Liver (tissue), 9 donors: Measurements from ENCODE around the gene TM9SF1. TPM values are rescaled to one million over a fixed set of nuclear protein-coding genes. Genes with fewer than 3 reads are reported as not detected.

Source experiments
- DNase-seq: peaks from one replicate; pipeline ENCODE4 v3.0.0-alpha.2; 2017; ENCODE audit warnings: low spot score
- H3K27ac ChIP-seq, 2 donors: one replicate each; pipeline ENCODE4 v1.7.0; 2013; ENCODE audit warnings: inconsistent platforms in 2 of 2, low read length in 2 of 2, control low read depth in 1 of 2, low read depth in 1 of 2, mild to moderate bottlenecking in 1 of 2
- H3K27me3 ChIP-seq, 4 donors: one replicate each; pipeline versions ENCODE4 v1.6.1 to v1.7.0; 2013; ENCODE audit warnings: low read length in 3 of 4, inconsistent platforms in 1 of 4, mild to moderate bottlenecking in 1 of 4, moderate library complexity in 1 of 4; ENCODE audit not compliant: control insufficient read depth in 4 of 4, insufficient read depth in 4 of 4
- H3K36me3 ChIP-seq, 4 donors: one replicate each; pipeline versions ENCODE4 v1.6.1 to v1.7.0; 2013; ENCODE audit warnings: low read length in 3 of 4, mild to moderate bottlenecking in 3 of 4, low read depth in 1 of 4, moderate library complexity in 1 of 4; ENCODE audit not compliant: control insufficient read depth in 4 of 4, insufficient read depth in 3 of 4
- H3K4me1 ChIP-seq, 4 donors: one replicate each; pipeline versions ENCODE4 v1.6.1 to v1.7.0; 2013; ENCODE audit warnings: low read length in 3 of 4, mild to moderate bottlenecking in 3 of 4, moderate library complexity in 1 of 4; ENCODE audit not compliant: control insufficient read depth in 4 of 4, insufficient read depth in 4 of 4
- H3K4me3 ChIP-seq, 3 donors: one replicate each; pipeline versions ENCODE4 v1.6.1 to v1.7.0; 2013; ENCODE audit warnings: low read length in 3 of 3, control low read depth in 1 of 3, low read depth in 1 of 3, mild to moderate bottlenecking in 1 of 3
- H3K9ac ChIP-seq, 2 donors: one replicate each; pipeline ENCODE4 v1.7.0; 2013; ENCODE audit warnings: low read length in 2 of 2, mild to moderate bottlenecking in 2 of 2, moderate library complexity in 2 of 2, control low read depth in 1 of 2, low read depth in 1 of 2
- H3K9me3 ChIP-seq, 4 donors: one replicate each; pipeline versions ENCODE4 v1.6.1 to v1.7.0; 2013; ENCODE audit warnings: low read length in 3 of 4; ENCODE audit not compliant: control insufficient read depth in 4 of 4
- ATF3 ChIP-seq: IDR thresholded peaks from 2 replicates; pipeline ENCODE4 v1.6.1; 2016; ENCODE audit warnings: antibody characterized with exemption
- EGR1 ChIP-seq, 2 donors: IDR thresholded peaks; 2 replicates each; pipeline ENCODE4 v1.6.1; 2016 to 2018; ENCODE audit warnings: antibody characterized with exemption in 2 of 2, low read depth in 2 of 2
- FOXA1 ChIP-seq: IDR thresholded peaks from 2 replicates; pipeline ENCODE4 v1.6.1; 2016; ENCODE audit warnings: antibody characterized with exemption
- FOXA2 ChIP-seq: IDR thresholded peaks from 2 replicates; pipeline ENCODE4 v1.6.1; 2016; ENCODE audit warnings: antibody characterized with exemption
- GABPA ChIP-seq, 2 donors: IDR thresholded peaks in 1 of 2; conservative IDR thresholded peaks in 1 of 2; 2 replicates each; pipeline ENCODE4 v1.6.1; 2016; ENCODE audit warnings: antibody characterized with exemption in 2 of 2, mild to moderate bottlenecking in 1 of 2, moderate library complexity in 1 of 2
- HNF4A ChIP-seq, 2 donors: conservative IDR thresholded peaks; 2 replicates each; pipeline ENCODE4 v1.6.1; 2016; ENCODE audit warnings: antibody characterized with exemption in 2 of 2, mild to moderate bottlenecking in 2 of 2
- HNF4G ChIP-seq: IDR thresholded peaks from 2 replicates; pipeline ENCODE4 v1.6.1; 2016; ENCODE audit warnings: antibody characterized with exemption
- JUND ChIP-seq, 2 donors: IDR thresholded peaks; 2 replicates each; pipeline ENCODE4 v1.6.1; 2016; ENCODE audit warnings: antibody characterized with exemption in 2 of 2
- NR2F2 ChIP-seq: IDR thresholded peaks from 2 replicates; pipeline ENCODE4 v1.6.1; 2016; ENCODE audit warnings: antibody characterized with exemption
- RAD21 ChIP-seq, 2 donors: IDR thresholded peaks; 2 replicates each; pipeline ENCODE4 v1.6.1; 2016; ENCODE audit warnings: antibody characterized with exemption in 2 of 2, mild to moderate bottlenecking in 2 of 2
- REST ChIP-seq: IDR thresholded peaks from 2 replicates; pipeline ENCODE4 v1.6.1; 2016; ENCODE audit warnings: antibody characterized with exemption, mild to moderate bottlenecking
- RXRA ChIP-seq, 2 donors: IDR thresholded peaks; 2 replicates each; pipeline ENCODE4 v1.6.1; 2017 to 2018; ENCODE audit warnings: antibody characterized with exemption in 2 of 2, mild to moderate bottlenecking in 1 of 2
- SP1 ChIP-seq: IDR thresholded peaks from 2 replicates; pipeline ENCODE4 v1.6.1; 2018; ENCODE audit warnings: antibody characterized with exemption, mild to moderate bottlenecking
- TAF1 ChIP-seq: conservative IDR thresholded peaks from 2 replicates; pipeline ENCODE4 v1.6.1; 2016; ENCODE audit warnings: antibody characterized with exemption, mild to moderate bottlenecking
- YY1 ChIP-seq: IDR thresholded peaks from 2 replicates; pipeline ENCODE4 v1.6.1; 2016; ENCODE audit warnings: antibody characterized with exemption, mild to moderate bottlenecking
- WGBS: extraction: QIAGEN DNeasy Blood & Tissue Kit; methylation state at CpG from one replicate; pipeline ENCODE4 v1.1.7; 2013; 5-methylcytosine and 5-hydroxymethylcytosine counted together
- polyA plus RNA-seq, 2 donors: library from polyadenylated mRNA; stranded (reverse) in 1 of 2; unstranded in 1 of 2; fragments of 200-250 nt in 1 of 2; fragments of >200 nt in 1 of 2; fragmentation: Nextera tagmentation in 1 of 2; extraction: Ambion mirVana in 1 of 2; gene quantifications; one replicate each; pipeline versions ENCODE4 v1.2.1 to v1.2.3, GENCODE V29; 2013 to 2015
- total RNA-seq, 2 donors: library from RNA; depleted of rRNA; stranded (reverse); fragments of >200 nt; gene quantifications; one replicate each; pipeline ENCODE4 v1.2.3, GENCODE V29; 2014
- TF ChIP-seq, protein P1 (sequence below): IDR thresholded peaks from 2 replicates; pipeline ENCODE4 v1.6.1; 2016; ENCODE audit warnings: antibody characterized with exemption
- donor health status: healthy.
- donor health status: healthy.
- donor health status: healthy.
- donor health status: healthy.
- donor health status: healthy.

TM9SF1 gene
- total and polyA plus RNA-seq, 4 donors: 27.5 to 76.2 (median 38.5) TPM

DNA sequence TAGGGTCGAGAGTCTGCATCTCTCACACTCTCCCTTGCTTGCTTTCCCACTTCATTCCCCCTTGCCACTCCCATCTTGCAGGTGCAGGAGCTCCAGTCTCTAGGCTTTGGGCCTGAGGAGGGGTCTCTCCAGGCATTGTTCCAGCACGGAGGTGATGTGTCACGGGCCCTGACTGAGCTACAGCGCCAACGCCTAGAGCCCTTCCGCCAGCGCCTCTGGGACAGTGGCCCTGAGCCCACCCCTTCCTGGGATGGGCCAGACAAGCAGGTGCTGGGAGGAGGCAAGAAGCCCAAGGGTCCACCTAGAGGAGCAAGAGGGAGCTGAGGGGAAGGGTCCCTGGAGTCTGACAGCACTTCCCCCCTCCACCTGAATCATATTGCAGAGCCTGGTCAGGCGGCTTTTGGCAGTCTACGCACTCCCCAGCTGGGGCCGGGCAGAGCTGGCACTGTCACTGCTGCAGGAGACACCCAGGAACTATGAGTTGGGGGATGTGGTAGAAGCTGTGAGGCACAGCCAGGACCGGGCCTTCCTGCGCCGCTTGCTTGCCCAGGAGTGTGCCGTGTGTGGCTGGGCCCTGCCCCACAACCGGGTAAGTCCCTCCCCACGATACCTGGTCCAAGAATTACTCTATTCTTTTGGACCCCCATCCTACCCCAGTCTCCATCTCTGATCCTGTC lies 43.7 kb downstream of the TM9SF1 start:
- no peaks in the 10 kb centered on the region for H3K9me3 ChIP-seq
- TF ChIP-seq HNF4G: no peak
- TF ChIP-seq FOXA2: no peak
- TF ChIP-seq HNF4A (conservative IDR thresholded peaks at IDR 0.05): no peak
- TF ChIP-seq GABPA (IDR thresholded peaks at IDR 0.05 in 1 of 2, conservative IDR thresholded peaks at IDR 0.05 in 1 of 2): no peak
- no peak for TF ChIP-seq RAD21 (IDR thresholded peaks at IDR 0.05)
- TF ChIP-seq RXRA (IDR thresholded peaks at IDR 0.05): no peak
- TF ChIP-seq FOXA1: no peak
- no peak for TF ChIP-seq NR2F2
- H3K27me3 ChIP-seq: no peaks in the 10 kb centered on the region
- H3K4me1 ChIP-seq: peaks cover 3 to 16% (median 12%) of the 10 kb centered on the region in 4 donors
- H3K4me3 ChIP-seq: no peak overlapping the region
- no peak overlapping the region for H3K27ac ChIP-seq
- no peak for DNase-seq
- 96% methylated on average over 16 of the region's 16 CpGs for WGBS
- peaks cover 8 to 53% (median 48%) of the 10 kb centered on the region in 4 donors for H3K36me3 ChIP-seq
- no peak overlapping the region for H3K9ac ChIP-seq

GRCh38 chr14:24150993-24151392 lies 44.2 kb downstream of the TM9SF1 start:
- WGBS: 91% methylated on average over 9 of the region's 9 CpGs
- TF ChIP-seq GABPA (IDR thresholded peaks at IDR 0.05 in 1 of 2, conservative IDR thresholded peaks at IDR 0.05 in 1 of 2): no peak
- TF ChIP-seq REST: no peak
- TF ChIP-seq, protein P1, sequence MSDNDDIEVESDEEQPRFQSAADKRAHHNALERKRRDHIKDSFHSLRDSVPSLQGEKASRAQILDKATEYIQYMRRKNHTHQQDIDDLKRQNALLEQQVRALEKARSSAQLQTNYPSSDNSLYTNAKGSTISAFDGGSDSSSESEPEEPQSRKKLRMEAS: no peak
- no peak for TF ChIP-seq HNF4A (conservative IDR thresholded peaks at IDR 0.05)
- no peak for TF ChIP-seq FOXA1
- no peak for TF ChIP-seq JUND (IDR thresholded peaks at IDR 0.05)
- TF ChIP-seq ATF3: no peak
- TF ChIP-seq YY1: no peak
- TF ChIP-seq RAD21 (IDR thresholded peaks at IDR 0.05): no peak
- TF ChIP-seq NR2F2: no peak
- no peak for TF ChIP-seq TAF1
- peaks cover 3 to 19% (median 12%) of the 10 kb centered on the region in 4 donors for H3K4me1 ChIP-seq
- H3K27ac ChIP-seq: no peak overlapping the region
- no peak overlapping the region for H3K9ac ChIP-seq
- no peak for DNase-seq
- H3K4me3 ChIP-seq: no peak overlapping the region
- peaks cover 6 to 49% (median 44%) of the 10 kb centered on the region in 4 donors for H3K36me3 ChIP-seq
- H3K27me3 ChIP-seq: no peaks in the 10 kb centered on the region
- H3K9me3 ChIP-seq: no peaks in the 10 kb centered on the region

- no peak for DNase-seq
- TF ChIP-seq RXRA (IDR thresholded peaks at IDR 0.05): no peak
- TF ChIP-seq FOXA1: no peak
- TF ChIP-seq EGR1 (IDR thresholded peaks at IDR 0.05; ENCODE audit: low read depth in 2 of 2): no peak
- TF ChIP-seq YY1: no peak
- no peak for TF ChIP-seq HNF4G
- TF ChIP-seq, protein P1: no peak
- no peak for TF ChIP-seq REST
- TF ChIP-seq ATF3: no peak
- no peak for TF ChIP-seq SP1
- TF ChIP-seq JUND (IDR thresholded peaks at IDR 0.05): no peak
- TF ChIP-seq GABPA (IDR thresholded peaks at IDR 0.05 in 1 of 2, conservative IDR thresholded peaks at IDR 0.05 in 1 of 2): no peak
- H3K9me3 ChIP-seq: no peaks in the 10 kb centered on the region
- peaks cover 3 to 23% (median 16%) of the 10 kb centered on the region in 4 donors for H3K4me1 ChIP-seq
- WGBS: 94% methylated on average over 9 of the region's 9 CpGs
- peaks cover 6 to 45% (median 40%) of the 10 kb centered on the region in 4 donors for H3K36me3 ChIP-seq
- no peak overlapping the region for H3K9ac ChIP-seq
- no peak overlapping the region for H3K4me3 ChIP-seq
- H3K27ac ChIP-seq: no peak overlapping the region
- no peaks in the 10 kb centered on the region for H3K27me3 ChIP-seq
Measured at GRCh38 chr14:24150567-24150966, 44.7 kb downstream of the TM9SF1 start.
